ENCODE results near the gene NAPEPLD. TPM values are rescaled to one million over a fixed set of nuclear protein-coding genes. Genes with fewer than 3 reads are reported as not detected.
A peak's percentile ranks its signal among the peaks of the same experiment; 100 is the strongest.
"Not testable (repeated sequence)": the region's sequence is repeated elsewhere in the genome, so short reads cannot be mapped to it uniquely, and the experiment has no call there.

NAPEPLD gene
- total RNA-seq, 6 experiments from 2014 or later: 5.8 to 24.6 (median 8.1) TPM

DNA sequence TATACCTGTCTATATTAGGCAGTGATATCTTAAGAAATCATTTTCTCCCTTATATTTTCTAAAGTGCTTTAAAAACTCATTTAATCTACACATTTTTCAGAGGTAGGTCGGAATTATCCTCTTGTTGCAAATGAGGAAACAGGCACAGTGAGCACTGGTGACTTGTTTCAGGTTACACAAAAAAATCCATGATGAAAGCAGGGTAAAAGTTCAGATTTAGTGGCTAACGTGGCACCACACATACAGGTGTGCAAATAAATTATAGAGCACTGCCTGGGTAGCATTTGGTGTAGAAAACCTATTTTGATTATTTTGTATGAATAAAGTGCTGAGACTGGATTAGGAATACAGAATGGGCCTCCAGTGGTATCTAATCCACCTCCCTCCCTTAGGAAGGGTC is 47.4 kb downstream of the NAPEPLD start:
- intact Hi-C loops (cut with DNase I): no loop called here

DNA sequence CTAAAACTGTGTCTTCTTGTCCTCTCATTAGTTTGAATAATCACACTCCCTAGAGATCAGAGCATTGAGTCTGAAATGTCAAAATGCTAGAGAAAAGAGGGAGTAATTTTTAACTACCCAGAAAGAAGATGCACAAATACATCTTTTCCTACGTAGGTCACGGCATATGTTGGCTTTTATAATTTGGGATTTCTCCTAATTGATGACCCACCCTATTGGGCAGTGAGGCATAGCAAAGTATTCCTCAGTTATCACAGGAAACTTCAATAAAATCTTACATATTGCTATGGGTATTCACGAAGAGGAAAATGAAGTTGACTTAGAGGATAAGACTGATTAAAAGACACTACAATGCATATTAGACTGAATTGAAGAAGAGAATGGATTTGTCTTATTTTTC is 48.6 kb downstream of the NAPEPLD start:
- H3K4me3 ChIP-seq: no peak overlapping the region
- WGBS (ENCODE audit: insufficient coverage, low coverage, low lambda C conversion rate, missing lambda C conversion rate): 67% methylated on average over 3 of the region's 3 CpGs
- no peaks in the 10 kb centered on the region for H3K27me3 ChIP-seq
- no peaks in the 10 kb centered on the region for H3K9me3 ChIP-seq
- TF ChIP-seq, protein P1, sequence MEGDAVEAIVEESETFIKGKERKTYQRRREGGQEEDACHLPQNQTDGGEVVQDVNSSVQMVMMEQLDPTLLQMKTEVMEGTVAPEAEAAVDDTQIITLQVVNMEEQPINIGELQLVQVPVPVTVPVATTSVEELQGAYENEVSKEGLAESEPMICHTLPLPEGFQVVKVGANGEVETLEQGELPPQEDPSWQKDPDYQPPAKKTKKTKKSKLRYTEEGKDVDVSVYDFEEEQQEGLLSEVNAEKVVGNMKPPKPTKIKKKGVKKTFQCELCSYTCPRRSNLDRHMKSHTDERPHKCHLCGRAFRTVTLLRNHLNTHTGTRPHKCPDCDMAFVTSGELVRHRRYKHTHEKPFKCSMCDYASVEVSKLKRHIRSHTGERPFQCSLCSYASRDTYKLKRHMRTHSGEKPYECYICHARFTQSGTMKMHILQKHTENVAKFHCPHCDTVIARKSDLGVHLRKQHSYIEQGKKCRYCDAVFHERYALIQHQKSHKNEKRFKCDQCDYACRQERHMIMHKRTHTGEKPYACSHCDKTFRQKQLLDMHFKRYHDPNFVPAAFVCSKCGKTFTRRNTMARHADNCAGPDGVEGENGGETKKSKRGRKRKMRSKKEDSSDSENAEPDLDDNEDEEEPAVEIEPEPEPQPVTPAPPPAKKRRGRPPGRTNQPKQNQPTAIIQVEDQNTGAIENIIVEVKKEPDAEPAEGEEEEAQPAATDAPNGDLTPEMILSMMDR (IDR thresholded peaks at IDR 0.05): no peak
- TF ChIP-seq POLR2A (IDR thresholded peaks at IDR 0.05): no peak
- intact Hi-C loops (cut with DNase I): no loop called here
- peaks cover 0 to 25% (median 6%) of the 10 kb centered on the region in 4 donors for H3K36me3 ChIP-seq
- H3K4me1 ChIP-seq: peaks cover 0 to 4% (median 0%) of the 10 kb centered on the region in 4 donors
- DNase-seq (no peak), ATAC-seq (no peak)
- H3K27ac ChIP-seq: no peak overlapping the region

More for the DNA sequence above, 47.4 kb downstream of the NAPEPLD start:
- ATAC-seq (peak in 3 of 4 donors; percentile 43 to 73 (median 53)), DNase-seq (no peak)
- TF ChIP-seq POLR2A (IDR thresholded peaks at IDR 0.05): no peak
- TF ChIP-seq, protein P1 (IDR thresholded peaks at IDR 0.05): no peak
- WGBS (ENCODE audit: insufficient coverage, low coverage, low lambda C conversion rate, missing lambda C conversion rate): 13% methylated on average over 2 of the region's 2 CpGs
- no peaks in the 10 kb centered on the region for H3K27me3 ChIP-seq
- peaks cover 0 to 25% (median 6%) of the 10 kb centered on the region in 4 donors for H3K36me3 ChIP-seq
- H3K9me3 ChIP-seq: no peaks in the 10 kb centered on the region
- no peak overlapping the region for H3K4me3 ChIP-seq
- no peak overlapping the region for H3K27ac ChIP-seq
- peaks cover 0 to 8% (median 0%) of the 10 kb centered on the region in 4 donors for H3K4me1 ChIP-seq

DNA sequence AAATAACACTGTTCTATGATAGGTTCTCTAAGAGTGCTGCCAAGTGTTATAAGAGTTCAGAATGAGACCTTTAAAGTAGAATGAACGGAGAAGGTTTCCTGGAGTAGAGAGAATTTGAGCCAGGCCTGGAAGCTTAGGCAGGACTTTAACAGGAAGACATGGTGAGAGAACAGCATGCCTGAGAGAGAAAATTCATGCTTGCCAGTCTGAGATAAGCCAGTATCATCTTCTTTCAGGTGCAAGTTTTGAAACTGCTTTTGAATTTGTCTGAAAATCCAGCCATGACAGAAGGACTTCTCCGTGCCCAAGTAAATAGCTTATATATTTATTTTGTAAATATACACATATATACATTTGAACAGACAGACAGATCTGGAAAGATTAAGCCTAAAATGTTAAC is 51.9 kb downstream of the NAPEPLD start:
- no peak overlapping the region for H3K27ac ChIP-seq
- WGBS (ENCODE audit: insufficient coverage, low coverage, low lambda C conversion rate, missing lambda C conversion rate): 88% methylated on average over 2 of the region's 2 CpGs
- no peak for TF ChIP-seq POLR2A (IDR thresholded peaks at IDR 0.05)
- TF ChIP-seq, protein P1 (IDR thresholded peaks at IDR 0.05): no peak
- H3K4me1 ChIP-seq: peaks cover 0 to 4% (median 0%) of the 10 kb centered on the region in 4 donors
- peaks cover 0 to 8% (median 0%) of the 10 kb centered on the region in 4 donors for H3K36me3 ChIP-seq
- H3K9me3 ChIP-seq: no peaks in the 10 kb centered on the region
- no peak overlapping the region for H3K4me3 ChIP-seq
- no peaks in the 10 kb centered on the region for H3K27me3 ChIP-seq
- intact Hi-C loops (cut with DNase I): no loop called here
- ATAC-seq (no peak), DNase-seq (no peak)

DNA sequence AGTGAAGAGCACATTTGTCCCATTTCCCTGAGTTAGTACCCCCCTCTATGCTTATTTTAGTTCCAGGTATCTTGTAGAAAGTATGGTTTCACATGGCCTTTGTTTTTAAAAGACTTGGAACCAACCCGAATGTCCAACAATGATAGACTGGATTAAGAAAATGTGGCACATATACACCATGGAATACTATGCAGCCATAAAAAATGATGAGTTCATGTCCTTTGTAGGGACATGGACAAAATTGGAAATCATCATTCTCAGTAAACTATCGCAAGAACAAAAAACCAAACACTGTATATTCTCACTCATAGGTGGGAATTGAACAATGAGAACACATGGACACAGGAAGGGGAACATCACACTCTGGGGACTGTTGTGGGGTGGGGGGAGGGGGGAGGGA is 53.3 kb downstream of the NAPEPLD start:
- H3K4me3 ChIP-seq; ATAC-seq; H3K4me1 ChIP-seq; H3K27me3 ChIP-seq; H3K36me3 ChIP-seq; intact Hi-C loops (cut with DNase I); H3K27ac ChIP-seq; DNase-seq; H3K9me3 ChIP-seq: not testable (repeated sequence)
- WGBS (ENCODE audit: insufficient coverage, low coverage, low lambda C conversion rate, missing lambda C conversion rate): 100% methylated on average over 1 of the region's 2 CpGs

DNA sequence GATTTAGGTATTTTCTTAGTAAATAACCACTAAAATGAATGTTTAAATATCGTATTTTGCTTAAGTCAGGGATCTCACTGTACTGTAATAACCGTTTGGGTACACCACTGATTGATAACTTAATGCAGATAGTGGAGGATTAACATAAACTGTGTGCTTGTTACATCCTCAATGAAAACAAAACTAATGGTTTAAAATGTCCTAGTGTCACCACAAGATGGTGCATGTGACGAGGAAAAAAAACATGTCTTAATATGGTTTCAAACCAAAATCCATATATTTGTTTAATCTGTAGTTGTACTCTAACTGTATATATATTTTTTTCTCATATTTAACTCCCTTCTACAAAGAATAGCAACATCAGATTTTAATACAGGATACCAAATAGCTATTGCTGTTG is 54.8 kb downstream of the NAPEPLD start:
- Histone ChIP-seq H3K9me3 (no peaks in the 10 kb centered on the region), H3K27ac (no peak overlapping the region), H3K4me1 (no peaks in the 10 kb centered on the region), H3K4me3 (no peak overlapping the region), H3K27me3 (no peaks in the 10 kb centered on the region), H3K36me3 (peaks cover 0 to 10% (median 2%) of the 10 kb centered on the region in 4 donors)
- intact Hi-C loops (cut with DNase I): no loop called here
- ATAC-seq: peak in 1 of 4 donors; percentile 38
- 40% methylated on average over 3 of the region's 3 CpGs for WGBS (ENCODE audit: insufficient coverage, low coverage, low lambda C conversion rate, missing lambda C conversion rate)
- TF ChIP-seq POLR2A (IDR thresholded peaks at IDR 0.05): no peak
- TF ChIP-seq, protein P1 (IDR thresholded peaks at IDR 0.05): peak; percentile 7 to 32 (median 16)
- no peak for DNase-seq
